ENCODE results near the gene GUF1. TPM values are rescaled to one million over a fixed set of nuclear protein-coding genes. Genes with fewer than 3 reads are reported as not detected.

The GUF1 gene
- total and polyA plus RNA-seq, 2 of the 13 experiments (the other 11 are each of a cell fraction or from before 2014, with no cell fraction given): 10.3 to 24.6 TPM

GRCh38 chr4:44726038-44726871 lies 48.0 kb downstream of the GUF1 start, which contains the start of gene GNPDA2 (continued):
- TF ChIP-seq ZNF333 (CRISPR knock-in tag; IDR thresholded peaks at IDR 0.05; ENCODE audit: borderline replicate concordance) (peak; percentile 78; the same call in 1 of the 2 replicates), GMEB1 (CRISPR knock-in tag; IDR thresholded peaks at IDR 0.05; ENCODE audit: borderline replicate concordance) (peak; percentile 84), ZNF343 (CRISPR knock-in tag; IDR thresholded peaks at IDR 0.05) (peak; percentile 42; the same call in 1 of the 2 replicates), ZNF792 (CRISPR knock-in tag; IDR thresholded peaks at IDR 0.05) (peak; percentile 85), ARNTL (CRISPR knock-in tag; IDR thresholded peaks at IDR 0.05) (no peak), UBTF (CRISPR knock-in tag; IDR thresholded peaks at IDR 0.05) (peak; percentile 78), CREB1 (IDR thresholded peaks at IDR 0.05) (peak; percentile 9; the same call in 1 of the 2 replicates), CREB1 (CRISPR knock-in tag; IDR thresholded peaks at IDR 0.05) (peak; percentile 21; the same call in 1 of the 2 replicates), ZNF615 (CRISPR knock-in tag; IDR thresholded peaks at IDR 0.05; ENCODE audit: borderline replicate concordance) (no peak), HNF4A (CRISPR knock-in tag; IDR thresholded peaks at IDR 0.05) (0 out of 2 replicates have a peak, but pooled peaks have one; percentile 13), GRHL1 (CRISPR knock-in tag; conservative IDR thresholded peaks at IDR 0.05) (no peak), RFX1 (IDR thresholded peaks at IDR 0.05) (no peak), TEAD2 (CRISPR knock-in tag; IDR thresholded peaks at IDR 0.05) (no peak), SIX1 (CRISPR knock-in tag; IDR thresholded peaks at IDR 0.05; ENCODE audit: borderline replicate concordance) (no peak), TEAD3 (CRISPR knock-in tag; optimal IDR thresholded peaks at IDR 0.05; ENCODE audit: borderline replicate concordance) (peak; percentile 32), ZNF496 (CRISPR knock-in tag; IDR thresholded peaks at IDR 0.05; ENCODE audit: insufficient replicate concordance) (no peak), HBP1 (CRISPR knock-in tag; IDR thresholded peaks at IDR 0.05; ENCODE audit: low read depth) (no peak), MYC (CRISPR knock-in tag; IDR thresholded peaks at IDR 0.05; ENCODE audit: borderline replicate concordance) (peak; percentile 74; the same call in 1 of the 2 replicates), ZSCAN12 (CRISPR knock-in tag; IDR thresholded peaks at IDR 0.05) (no peak), SATB2 (CRISPR knock-in tag; IDR thresholded peaks at IDR 0.05) (peak; percentile 59; the same call in 1 of the 2 replicates), ZNF414 (CRISPR knock-in tag; IDR thresholded peaks at IDR 0.05) (no peak), ZNF234 (CRISPR knock-in tag; conservative IDR thresholded peaks at IDR 0.05) (no peak), IRX3 (CRISPR knock-in tag; IDR thresholded peaks at IDR 0.05; ENCODE audit: borderline replicate concordance, low read depth) (no peak)

Data from HepG2 (cell line).